Myocyte (in vitro differentiated cells): ENCODE results near the gene CLCN7. TPM values are rescaled to one million over a fixed set of nuclear protein-coding genes. Genes with fewer than 3 reads are reported as not detected.

Experiments
- DNase-seq: peaks from one replicate; pipeline ENCODE4 v3.0.0-alpha.2; 2012; ENCODE audit warnings: low read depth
- total RNA-seq: library from RNA; depleted of rRNA; stranded (reverse); fragments of >200 nt; gene quantifications from 2 replicates; pipeline ENCODE4 v1.2.3, GENCODE V29; 2014

The CLCN7 gene
- total RNA-seq, 1 donor from 2014 or later = 70.0 TPM

- DNase-seq = no peak
These were observed 27.5 kb upstream of the CLCN7 start for GRCh38 chr16:1502092-1503004.

- no peak for DNase-seq
These were observed 26.8 kb upstream of the CLCN7 start for GRCh38 chr16:1501630-1502029.

GRCh38 chr16:1500465-1501150 is 25.8 kb upstream of the CLCN7 start:
- DNase-seq = no peak

GRCh38 chr16:1499756-1500464 is 25.1 kb upstream of the CLCN7 start:
- DNase-seq = no peak

- DNase-seq = no peak
These were observed 24.3 kb upstream of the CLCN7 start for GRCh38 chr16:1498899-1499676.

GRCh38 chr16:1497014-1497598 is 22.3 kb upstream of the CLCN7 start:
- DNase-seq = no peak

GRCh38 chr16:1496464-1496863 is 21.6 kb upstream of the CLCN7 start:
- DNase-seq = no peak

GRCh38 chr16:1495889-1496262 is 21.0 kb upstream of the CLCN7 start:
- no peak for DNase-seq

GRCh38 chr16:1495211-1495888 is 20.5 kb upstream of the CLCN7 start:
- DNase-seq = no peak

GRCh38 chr16:1494711-1495110 is 19.9 kb upstream of the CLCN7 start:
- DNase-seq = peak; percentile 80

GRCh38 chr16:1494129-1494640 is 19.4 kb upstream of the CLCN7 start:
- peak; percentile 45 for DNase-seq

GRCh38 chr16:1493746-1494094 is 18.9 kb upstream of the CLCN7 start:
- DNase-seq = peak; percentile 23

- peak; percentile 78 for DNase-seq
These were observed 18.3 kb upstream of the CLCN7 start, which contains the start of gene TELO2 for GRCh38 chr16:1492923-1493745. TSS of gene TELO2 (plus strand) at chr16:1493360. CDS start at chr16:1494282, 922 bp downstream.

GRCh38 chr16:1492082-1492922 is 17.5 kb upstream of the CLCN7 start:
- no peak for DNase-seq

GRCh38 chr16:1491327-1491726 is 16.5 kb upstream of the CLCN7 start:
- no peak for DNase-seq

GRCh38 chr16:1489077-1489476 is 14.2 kb upstream of the CLCN7 start:
- no peak for DNase-seq

GRCh38 chr16:1488619-1489018 is 13.8 kb upstream of the CLCN7 start, which contains the start of gene PTX4:
TSS of gene PTX4 (minus strand) at chr16:1488944. CDS start at chr16:1488909, 35 bp downstream.
- no peak for DNase-seq

GRCh38 chr16:1488054-1488601 is 13.3 kb upstream of the CLCN7 start:
- no peak for DNase-seq
